Left ventricle myocardium inferior (tissue), 1 donor: ENCODE results near the gene WNT7A. TPM values are rescaled to one million over a fixed set of nuclear protein-coding genes. Genes with fewer than 3 reads are reported as not detected.

Experiments used
- DNase-seq: peaks from one replicate; pipeline ENCODE4 v3.0.0-alpha.2; 2020
- H3K27ac ChIP-seq: fragments of 200-600 bp; replicated peaks from 2 replicates; pipeline ENCODE4 v1.8.0; 2021
- H3K27me3 ChIP-seq: fragments of 200-600 bp; 2 replicates; pipeline ENCODE4 v1.8.0; 2021; ENCODE audit warnings: low read depth
- H3K36me3 ChIP-seq: fragments of 200-600 bp; 2 replicates; pipeline ENCODE4 v1.8.0; 2021
- H3K4me1 ChIP-seq: fragments of 200-600 bp; 2 replicates; pipeline ENCODE4 v1.8.0; 2021
- H3K4me3 ChIP-seq: fragments of 200-600 bp; 2 replicates; pipeline ENCODE4 v1.8.0; 2021; ENCODE audit warnings: mild to moderate bottlenecking, moderate library complexity
- H3K9me3 ChIP-seq: fragments of 200-600 bp; replicated peaks from 2 replicates; pipeline ENCODE4 v1.8.0; 2021
- intact Hi-C: fragments of 100-400 bp; cut with micrococcal nuclease; formaldehyde crosslinking; loops from one replicate; pipeline ENCODE4 v1.11.0; 2022
- total RNA-seq: library from RNA; stranded (reverse); fragmentation: NEBNext Ultra II Directional; extraction: Animal tissue kit (Norgen Biotek cat#: 25700); gene quantifications from one replicate; pipeline ENCODE4 v1.2.1, GENCODE V29; 2021
- TF ChIP-seq, protein P1 (sequence below): fragments of 200-600 bp; IDR thresholded peaks from 2 replicates; pipeline ENCODE4 v1.8.0; 2021; ENCODE audit warnings: antibody characterized with exemption, mild to moderate bottlenecking, borderline replicate concordance
- donor health status: DM: no; HTN: yes; CAD: no; lungs with severe emphysema.

The WNT7A gene
- total RNA-seq, 1 donor from 2014 or later, result not detected

DNA sequence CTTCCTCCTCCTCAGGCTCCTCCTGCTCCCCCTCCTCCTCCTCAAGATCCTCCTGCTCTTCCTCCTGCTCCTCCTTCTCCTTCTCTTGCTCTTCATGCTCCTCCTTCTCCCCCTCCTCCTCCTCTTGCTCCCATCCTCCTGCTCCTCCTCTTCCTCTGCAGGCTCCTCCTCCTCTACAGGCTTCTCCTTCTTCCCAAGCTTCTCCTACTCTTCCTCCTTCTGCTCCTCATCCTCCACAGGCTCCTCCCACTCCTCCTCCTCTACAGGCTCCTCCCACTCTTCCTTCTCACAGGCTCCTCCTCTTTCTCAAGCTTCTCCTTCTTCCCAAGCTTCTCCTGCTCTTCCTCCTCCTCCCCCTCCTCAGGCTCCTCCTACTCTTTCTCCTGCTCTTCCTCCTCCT lies 47.7 kb downstream of the WNT7A start:
- TF ChIP-seq, protein P1, sequence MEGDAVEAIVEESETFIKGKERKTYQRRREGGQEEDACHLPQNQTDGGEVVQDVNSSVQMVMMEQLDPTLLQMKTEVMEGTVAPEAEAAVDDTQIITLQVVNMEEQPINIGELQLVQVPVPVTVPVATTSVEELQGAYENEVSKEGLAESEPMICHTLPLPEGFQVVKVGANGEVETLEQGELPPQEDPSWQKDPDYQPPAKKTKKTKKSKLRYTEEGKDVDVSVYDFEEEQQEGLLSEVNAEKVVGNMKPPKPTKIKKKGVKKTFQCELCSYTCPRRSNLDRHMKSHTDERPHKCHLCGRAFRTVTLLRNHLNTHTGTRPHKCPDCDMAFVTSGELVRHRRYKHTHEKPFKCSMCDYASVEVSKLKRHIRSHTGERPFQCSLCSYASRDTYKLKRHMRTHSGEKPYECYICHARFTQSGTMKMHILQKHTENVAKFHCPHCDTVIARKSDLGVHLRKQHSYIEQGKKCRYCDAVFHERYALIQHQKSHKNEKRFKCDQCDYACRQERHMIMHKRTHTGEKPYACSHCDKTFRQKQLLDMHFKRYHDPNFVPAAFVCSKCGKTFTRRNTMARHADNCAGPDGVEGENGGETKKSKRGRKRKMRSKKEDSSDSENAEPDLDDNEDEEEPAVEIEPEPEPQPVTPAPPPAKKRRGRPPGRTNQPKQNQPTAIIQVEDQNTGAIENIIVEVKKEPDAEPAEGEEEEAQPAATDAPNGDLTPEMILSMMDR, result no peak
- no peaks in the 10 kb centered on the region for H3K9me3 ChIP-seq
- intact Hi-C loops, result no loop called here
- no peak overlapping the region for H3K27ac ChIP-seq
- no peaks in the 10 kb centered on the region for H3K4me1 ChIP-seq
- no peak for DNase-seq
- peaks cover 74% of the 10 kb centered on the region for H3K27me3 ChIP-seq
- no peak overlapping the region for H3K4me3 ChIP-seq
- no peaks in the 10 kb centered on the region for H3K36me3 ChIP-seq

DNA sequence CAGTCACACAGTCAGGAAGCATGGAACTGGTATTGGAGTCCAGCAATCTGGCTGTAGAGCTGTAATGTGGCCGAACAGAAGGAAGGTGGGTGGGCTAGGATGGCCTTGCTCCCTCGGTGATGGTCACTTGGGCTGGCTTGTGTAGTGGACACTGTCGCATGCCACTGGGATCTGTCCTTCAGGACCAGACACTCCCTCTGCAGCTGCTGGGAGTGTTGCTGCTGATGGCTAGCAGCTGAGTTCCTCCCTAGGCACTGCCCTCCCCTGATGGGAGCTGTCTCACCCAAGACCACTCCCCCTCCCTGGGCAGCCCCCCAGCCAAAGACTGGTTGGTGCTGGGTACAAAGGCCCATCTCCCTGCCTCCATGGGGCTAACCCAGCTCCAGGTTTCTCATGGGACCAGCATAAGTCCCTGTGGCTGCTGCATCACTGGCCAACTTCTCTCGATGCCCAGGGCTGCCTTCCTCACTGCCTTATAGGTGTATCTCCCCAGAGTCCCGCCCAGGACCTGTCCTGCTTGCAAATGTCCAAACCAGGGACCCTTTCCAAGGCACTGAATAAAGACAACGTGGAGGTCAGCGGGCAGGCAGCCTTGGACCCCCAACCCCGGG lies 48.4 kb downstream of the WNT7A start:
- Histone ChIP-seq H3K4me3 (no peak overlapping the region), H3K36me3 (no peaks in the 10 kb centered on the region), H3K9me3 (no peaks in the 10 kb centered on the region), H3K4me1 (no peaks in the 10 kb centered on the region), H3K27ac (no peak overlapping the region), H3K27me3 (peaks cover 67% of the 10 kb centered on the region)
- intact Hi-C loops, result no loop called here
- no peak for DNase-seq
- TF ChIP-seq, protein P1, result no peak

DNA sequence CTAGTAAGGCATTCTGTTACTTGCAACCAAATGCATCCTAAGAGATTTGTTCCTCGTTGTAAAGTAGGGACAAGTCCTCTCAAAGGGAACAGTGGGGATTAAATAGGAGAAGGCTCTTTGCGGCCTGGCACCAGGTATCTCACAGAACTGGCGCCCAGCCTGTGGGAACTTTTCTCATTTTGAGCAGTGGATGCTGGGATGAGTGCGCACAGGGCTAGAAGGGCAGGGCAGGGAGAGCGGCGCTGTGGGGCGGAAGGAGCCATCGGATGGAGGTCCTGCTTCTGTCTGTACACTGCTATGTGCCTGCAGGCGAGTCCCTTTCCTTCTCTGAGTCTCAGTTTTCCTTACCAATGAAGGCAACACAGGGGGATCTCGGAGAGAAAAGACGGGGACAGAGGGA lies 50.6 kb downstream of the WNT7A start:
- Histone ChIP-seq H3K36me3 (no peaks in the 10 kb centered on the region), H3K27me3 (peaks cover 61% of the 10 kb centered on the region), H3K9me3 (no peaks in the 10 kb centered on the region), H3K4me1 (no peaks in the 10 kb centered on the region), H3K4me3 (no peak overlapping the region), H3K27ac (no peak overlapping the region)
- intact Hi-C loops, result no loop called here
- DNase-seq, result no peak
- TF ChIP-seq, protein P1, result no peak

DNA sequence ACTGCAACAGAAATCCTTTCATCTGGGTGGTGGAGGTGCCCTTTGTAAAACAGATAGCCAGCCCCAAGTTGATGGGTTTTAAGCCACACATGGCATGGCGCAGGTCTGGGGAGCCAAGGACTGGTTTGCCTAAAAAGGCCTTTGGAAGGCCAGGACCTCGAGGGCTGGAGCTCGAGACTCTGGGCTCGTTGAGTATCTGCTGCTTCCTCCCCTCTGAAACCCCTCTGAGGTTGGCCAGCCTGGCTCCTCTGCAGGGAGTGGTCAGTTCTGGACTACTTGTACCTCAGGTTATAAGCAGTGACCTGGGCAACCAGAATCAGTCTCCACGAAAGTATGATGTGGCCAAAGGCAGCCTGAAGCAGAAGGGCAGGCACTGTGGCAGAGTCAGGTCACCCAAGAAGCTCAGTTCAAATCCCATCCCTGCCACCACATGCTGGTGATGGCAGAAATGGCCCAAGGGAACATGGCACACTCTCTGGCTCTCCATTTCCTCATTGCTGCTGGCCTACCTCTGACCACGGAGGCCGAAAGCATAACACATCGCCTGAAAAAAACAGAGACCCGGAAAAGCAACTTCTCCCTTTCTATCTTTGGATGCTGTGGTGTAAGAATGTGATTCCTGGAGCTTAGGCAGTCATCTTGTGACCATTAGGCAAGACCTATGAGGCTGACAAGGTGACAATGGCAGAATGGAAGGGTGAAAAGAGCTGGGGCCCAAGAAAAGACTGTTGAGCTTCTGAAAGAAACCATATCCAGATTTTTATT lies 51.2 kb downstream of the WNT7A start:
- Histone ChIP-seq H3K4me1 (no peaks in the 10 kb centered on the region), H3K36me3 (no peaks in the 10 kb centered on the region), H3K27me3 (peaks cover 60% of the 10 kb centered on the region), H3K9me3 (no peaks in the 10 kb centered on the region), H3K4me3 (no peak overlapping the region), H3K27ac (no peak overlapping the region)
- TF ChIP-seq, protein P1, result no peak
- intact Hi-C loops, result no loop called here
- DNase-seq, result no peak

DNA sequence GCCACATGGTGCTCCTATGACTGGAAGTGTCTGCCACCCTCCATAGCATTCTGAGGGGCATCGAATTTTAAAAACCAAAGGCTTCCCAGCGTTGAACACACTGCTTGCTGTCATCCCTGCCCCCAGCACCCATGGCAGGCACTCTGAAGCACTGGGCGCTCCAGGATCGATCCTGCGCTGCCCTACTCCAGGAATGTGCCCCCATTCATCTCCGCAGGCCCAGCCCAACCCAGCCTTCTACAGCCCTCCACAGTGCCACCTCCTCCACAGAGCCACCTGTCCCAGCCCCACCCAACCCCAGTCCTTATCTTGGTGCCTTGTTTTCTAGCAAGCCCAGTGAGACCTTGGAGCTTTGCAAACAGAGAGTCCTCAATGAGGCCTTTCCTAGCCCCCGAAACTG lies 52.2 kb downstream of the WNT7A start:
- no peaks in the 10 kb centered on the region for H3K4me1 ChIP-seq
- no peak overlapping the region for H3K27ac ChIP-seq
- H3K36me3 ChIP-seq, result no peaks in the 10 kb centered on the region
- H3K4me3 ChIP-seq, result no peak overlapping the region
- no peaks in the 10 kb centered on the region for H3K9me3 ChIP-seq
- intact Hi-C loops, result no loop called here
- no peak for DNase-seq
- peaks cover 60% of the 10 kb centered on the region for H3K27me3 ChIP-seq
- TF ChIP-seq, protein P1, result no peak
